Endothelial cell of umbilical vein (primary cell): ENCODE results near the gene RNF213. TPM values are rescaled to one million over a fixed set of nuclear protein-coding genes. Genes with fewer than 3 reads are reported as not detected.

Source experiments
- BruUV-seq: library from RNA; stranded (reverse); fragments of 400-500 nt; replicated peaks from 2 replicates; lab custom pipeline; 2021; lab: Mats Ljungman, UMichigan
- CTCF ChIA-PET: fragments of 300-600, 350-600 bp; sonication (Branson Sonifier 250); formaldehyde crosslinking; loops from one replicate; lab custom pipeline; 2021; ENCODE audit warnings: antibody characterized with exemption, inconsistent platforms; lab: Charles Lee
- POLR2A ChIA-PET: fragments of 300-600, 350-600 bp; sonication (Branson Sonifier 250); formaldehyde crosslinking; loops from one replicate; lab custom pipeline; 2021; ENCODE audit warnings: antibody characterized with exemption, inconsistent platforms; lab: Charles Lee
- DNase-seq: peaks from one replicate; pipeline ENCODE4 v3.0.0-alpha.2; 2011; ENCODE audit warnings: low read depth, low spot score
- FAIRE-seq: peaks from 2 replicates; lab custom pipeline; 2011; peaks lifted over from hg19 to GRCh38; lab: Jason Lieb, UNC
- H2AFZ ChIP-seq: 2 replicates; pipeline ENCODE4 v1.6.0; 2012; ENCODE audit warnings: low read depth, low read length, control low read depth, inconsistent platforms
- H3K27ac ChIP-seq: 2 replicates; pipeline ENCODE4 v1.5.1; 2011; ENCODE audit warnings: low read depth, mild to moderate bottlenecking, control low read depth, low read length, moderate library complexity; ENCODE audit not compliant: insufficient read depth
- H3K27me3 ChIP-seq, 2 experiments: 2 replicates each; pipeline versions ENCODE4 v1.6.0 to v1.6.1; 2011; ENCODE audit warnings: low read length in 2 of 2, mixed read lengths in 1 of 2; ENCODE audit not compliant: control insufficient read depth in 2 of 2, insufficient read depth in 2 of 2
- H3K36me3 ChIP-seq, 2 experiments: 2 replicates in 1 of 2; 3 replicates in 1 of 2; pipeline ENCODE4 v1.5.1; 2011; ENCODE audit warnings: low read length in 2 of 2, mild to moderate bottlenecking in 1 of 2, moderate library complexity in 1 of 2; ENCODE audit not compliant: control insufficient read depth in 2 of 2, insufficient read depth in 2 of 2; ENCODE audit errors: extremely low read depth in 1 of 2
- H3K4me1 ChIP-seq: 3 replicates; pipeline ENCODE4 v1.5.1; 2011; ENCODE audit warnings: mild to moderate bottlenecking, low read length; ENCODE audit not compliant: control insufficient read depth, insufficient read depth; ENCODE audit errors: extremely low read depth
- H3K4me2 ChIP-seq: 2 replicates; pipeline ENCODE4 v1.6.1; 2011; ENCODE audit warnings: low read length, control low read depth, mixed read lengths; ENCODE audit not compliant: insufficient read depth
- H3K4me3 ChIP-seq, 3 experiments: fragments of 200-600 bp in 1 of 3; sonication (generic), shearing (Covaris generic) in 1 of 3; replicated peaks in 1 of 3; 2 replicates each; pipeline ENCODE4 v1.5.1; 2011 to 2016; ENCODE audit warnings: control low read depth in 3 of 3, low read length in 3 of 3, mild to moderate bottlenecking in 2 of 3, inconsistent platforms in 1 of 3, low read depth in 1 of 3, moderate library complexity in 1 of 3; ENCODE audit not compliant: insufficient read depth in 1 of 3
- H3K79me2 ChIP-seq: 2 replicates; pipeline ENCODE4 v1.6.0; 2012; ENCODE audit warnings: low read length, inconsistent platforms; ENCODE audit not compliant: control insufficient read depth, insufficient read depth
- H3K9ac ChIP-seq: replicated peaks from 2 replicates; pipeline ENCODE3; 2011; ENCODE audit warnings: low read length, control low read depth; ENCODE audit not compliant: insufficient read depth; ENCODE audit errors: extremely low read depth
- H3K9me1 ChIP-seq: replicated peaks from 3 replicates; pipeline ENCODE4 v1.6.0; 2011; ENCODE audit warnings: mild to moderate bottlenecking, low read length; ENCODE audit not compliant: control insufficient read depth, insufficient read depth; ENCODE audit errors: extremely low read depth
- H3K9me3 ChIP-seq: replicated peaks from 2 replicates; pipeline ENCODE4 v1.5.1; 2012; ENCODE audit warnings: low read length, inconsistent platforms; ENCODE audit not compliant: control insufficient read depth, insufficient read depth
- H4K20me1 ChIP-seq: replicated peaks from 2 replicates; pipeline ENCODE3; 2011; ENCODE audit warnings: mild to moderate bottlenecking, low read length; ENCODE audit not compliant: control insufficient read depth, insufficient read depth; ENCODE audit errors: extremely low read depth
- CTCF ChIP-seq, 2 donors: IDR thresholded peaks; 1 replicate in 1 of 2; 2 replicates in 1 of 2; pipeline ENCODE4 v1.5.1; 2011; ENCODE audit warnings: low read length in 2 of 2, mild to moderate bottlenecking in 2 of 2, moderate library complexity in 2 of 2, control low read depth in 1 of 2, inconsistent platforms in 1 of 2, low read depth in 1 of 2; ENCODE audit not compliant: insufficient read depth in 1 of 2; ENCODE audit errors: extremely low read depth in 1 of 2
- EZH2 ChIP-seq: IDR thresholded peaks from 2 replicates; pipeline ENCODE4 v1.6.1; 2012; ENCODE audit warnings: borderline replicate concordance, low read depth, mild to moderate bottlenecking, moderate library complexity, low read length, inconsistent platforms; ENCODE audit not compliant: severe bottlenecking
- GATA2 ChIP-seq: IDR thresholded peaks from 2 replicates; pipeline ENCODE4 v1.7.0; 2011; ENCODE audit warnings: low read depth, mild to moderate bottlenecking, moderate library complexity, mixed read lengths, low read length; ENCODE audit not compliant: insufficient read length, insufficient read depth
- JUN ChIP-seq: IDR thresholded peaks from 2 replicates; pipeline ENCODE4 v1.6.1; 2011; ENCODE audit warnings: borderline replicate concordance, low read depth; ENCODE audit not compliant: insufficient read length, insufficient read depth
- MAX ChIP-seq: IDR thresholded peaks from 2 replicates; pipeline ENCODE4 v1.6.1; 2011; ENCODE audit not compliant: insufficient read depth, insufficient read length
- POLR2A ChIP-seq: IDR thresholded peaks from 2 replicates; pipeline ENCODE4 v1.6.1; 2012; ENCODE audit warnings: low read depth, mild to moderate bottlenecking, control low read depth, low read length
- POLR2AphosphoS5 ChIP-seq: IDR thresholded peaks from 2 replicates; pipeline ENCODE4 v1.6.1; 2012; ENCODE audit warnings: low read depth, mild to moderate bottlenecking, control low read depth, low read length, moderate library complexity; ENCODE audit not compliant: insufficient read depth
- dilution Hi-C: fragments of 300-500 bp; cut with MboI; formaldehyde crosslinking; loops from one replicate; pipeline ENCODE4 v1.15.0; 2019; ENCODE audit warnings: low sequenced_read_pairs; ENCODE audit not compliant: extremely low pct_ligation_motif_present
- intact Hi-C: fragments of 100-400 bp; cut with micrococcal nuclease; formaldehyde crosslinking; loops from one replicate; pipeline ENCODE4 v1.10.0; 2022
- polyA plus RNA-seq, 4 experiments: library from polyadenylated mRNA; depleted of rRNA in 3 of 4; stranded (reverse) in 3 of 4; unstranded in 1 of 4; fragments of >200 nt; gene quantifications; 2 replicates each; pipeline versions ENCODE4 v1.2.1 to v1.2.3, GENCODE V29; 2011 to 2012; ENCODE audit warnings: missing spikeins in 1 of 4
- total RNA-seq: library from RNA; stranded (reverse); gene quantifications from 2 replicates; pipeline ENCODE4 v1.2.3, GENCODE V29; 2021

Gene RNF213
- total and polyA plus RNA-seq, 2 donors (not counting 3 experiments of a cell fraction or from before 2014, with no cell fraction given) = 36.5 to 116 TPM

- POLR2A ChIA-PET = no interaction called here
- H3K4me1 ChIP-seq = no peaks in the 10 kb centered on the region
- no peak overlapping the region for H3K4me2 ChIP-seq
- dilution Hi-C loops (no loop called here), intact Hi-C loops (no loop called here)
- no peak overlapping the region for H2AFZ ChIP-seq
- TF ChIP-seq POLR2A (no peak), GATA2 (no peak), EZH2 (no peak), MAX (no peak), POLR2AphosphoS5 (no peak), JUN (no peak), CTCF (IDR thresholded peaks at IDR 0.05; ENCODE audit: extremely low read depth in 1 of 2, insufficient read depth in 1 of 2, low read depth in 1 of 2, low read length in 2 of 2) (no peak)
- no peaks in the 10 kb centered on the region for H4K20me1 ChIP-seq
- BruUV-seq = no TSS peak
- CTCF ChIA-PET = interaction anchor here (2.0 kb wide), 1 partner anchor 88 kb away, joined by 12 read pairs; no protein-coding TSS in a partner anchor
- FAIRE-seq (no peak), DNase-seq (no peak)
- no peaks in the 10 kb centered on the region for H3K9me1 ChIP-seq
- no peaks in the 10 kb centered on the region for H3K9me3 ChIP-seq
- H3K27me3 ChIP-seq = no peaks in the 10 kb centered on the region
- no peaks in the 10 kb centered on the region for H3K79me2 ChIP-seq
- no peak overlapping the region for H3K27ac ChIP-seq
- peaks cover 2 to 18% of the 10 kb centered on the region in 2 experiments for H3K36me3 ChIP-seq
- no peak overlapping the region for H3K4me3 ChIP-seq
- no peak overlapping the region for H3K9ac ChIP-seq
Observed at GRCh38 chr17:80284631-80285030, 24.0 kb downstream of the RNF213 start.
